Stimulated activated CD4-positive, alpha-beta T cell treated with anti-CD3 and anti-CD28 coated beads, TNF-alpha, amount 100 ng/mL, for 24 hours (primary cell): ENCODE data around the gene EPHB2.
"Not testable (repeated sequence)": the region's sequence is repeated elsewhere in the genome, so short reads cannot be mapped to it uniquely, and the experiment has no call there.

ENCODE experiments used
- DNase-seq, 3 experiments: peaks; one replicate each; pipeline ENCODE4 v3.0.0-alpha.2; 2020; ENCODE audit warnings: low read depth in 3 of 3

Gene EPHB2

GRCh38 chr1:22818061-22818770, 107.6 kb downstream of the EPHB2 start:
- no peak for DNase-seq

GRCh38 chr1:22819361-22819760, 108.7 kb downstream of the EPHB2 start:
- no peak for DNase-seq

- DNase-seq: no peak
Observed at GRCh38 chr1:22821027-22821426, 110.4 kb downstream of the EPHB2 start.

GRCh38 chr1:22822371-22822770, 111.7 kb downstream of the EPHB2 start:
- no peak for DNase-seq

- no peak for DNase-seq
Observed at GRCh38 chr1:22824466-22824865, 113.8 kb downstream of the EPHB2 start.

GRCh38 chr1:22824975-22825374, 114.3 kb downstream of the EPHB2 start:
- no peak for DNase-seq

GRCh38 chr1:22825486-22826189, 115.0 kb downstream of the EPHB2 start:
- DNase-seq: no peak

GRCh38 chr1:22826604-22827580, 116.3 kb downstream of the EPHB2 start:
- no peak for DNase-seq

GRCh38 chr1:22827666-22828483, 117.2 kb downstream of the EPHB2 start:
- DNase-seq: no peak

GRCh38 chr1:22828484-22829308, 118.1 kb downstream of the EPHB2 start:
- no peak for DNase-seq

- no peak for DNase-seq
Observed at GRCh38 chr1:22829309-22829989, 118.8 kb downstream of the EPHB2 start.

- no peak for DNase-seq
Observed at GRCh38 chr1:22830041-22830566, 119.5 kb downstream of the EPHB2 start.

GRCh38 chr1:22830757-22831340, 120.2 kb downstream of the EPHB2 start:
- DNase-seq: no peak

GRCh38 chr1:22831729-22832413, 121.2 kb downstream of the EPHB2 start:
- no peak for DNase-seq

GRCh38 chr1:22832414-22832786, 121.8 kb downstream of the EPHB2 start:
- no peak for DNase-seq

GRCh38 chr1:22833699-22834098, 123.1 kb downstream of the EPHB2 start:
- no peak for DNase-seq

- not testable (repeated sequence) for DNase-seq
Observed at GRCh38 chr1:22834420-22834819, 123.8 kb downstream of the EPHB2 start.

GRCh38 chr1:22835636-22836319, 125.1 kb downstream of the EPHB2 start:
- no peak for DNase-seq
